PC-3 (cell line): ENCODE data around the gene SNX15. TPM values are rescaled to one million over a fixed set of nuclear protein-coding genes. Genes with fewer than 3 reads are reported as not detected.

Source experiments
- ATAC-seq: fragments of 200-7000 bp; cut with Tn5 transposase; 2 replicates; pipeline ENCODE4 v1.9.1; 2020; ENCODE audit warnings: mild to moderate bottlenecking, moderate library complexity
- BruUV-seq: library from RNA; stranded (reverse); fragments of 400-500 nt; replicated peaks from 2 replicates; lab custom pipeline; 2021; lab: Mats Ljungman, UMichigan
- CTCF ChIA-PET: fragments of 300-600 bp; sonication (Branson Sonifier 250); formaldehyde crosslinking; loops from one replicate; lab custom pipeline; 2022; ENCODE audit warnings: antibody characterized with exemption; lab: Charles Lee
- POLR2A ChIA-PET: fragments of 300-600 bp; sonication (Branson Sonifier 250); formaldehyde crosslinking; loops from one replicate; lab custom pipeline; 2022; ENCODE audit warnings: antibody characterized with exemption; ENCODE audit not compliant: unreplicated experiment; lab: Charles Lee
- DNase-seq: peaks from one replicate; pipeline ENCODE4 v3.0.0-alpha.2; 2015
- H2AFZ ChIP-seq: fragments of 300-600 bp; sonication (generic); 2 replicates; pipeline ENCODE4 v1.6.0; 2016; ENCODE audit warnings: antibody characterized with exemption, low read length
- H3F3A ChIP-seq: fragments of 300-600 bp; sonication (generic); one replicate; pipeline ENCODE4 v1.6.0; 2017; ENCODE audit warnings: antibody characterized with exemption, low read length, control low read depth, mild to moderate bottlenecking; ENCODE audit not compliant: unreplicated experiment
- H3K27ac ChIP-seq: fragments of 300-600 bp; sonication (generic); 2 replicates; pipeline ENCODE4 v1.5.1; 2016; ENCODE audit warnings: mild to moderate bottlenecking, low read length
- H3K27me3 ChIP-seq: fragments of 300-600 bp; sonication (generic); 2 replicates; pipeline ENCODE4 v1.6.1; 2016; ENCODE audit warnings: low read length, mixed read lengths
- H3K36me3 ChIP-seq: fragments of 300-600 bp; sonication (generic); 2 replicates; pipeline ENCODE4 v1.6.1; 2016; ENCODE audit warnings: low read depth, mixed run types, low read length, mixed read lengths
- H3K4me1 ChIP-seq: fragments of 300-600 bp; sonication (generic); 2 replicates; pipeline ENCODE4 v1.5.1; 2016; ENCODE audit warnings: low read length; ENCODE audit not compliant: insufficient read depth
- H3K4me2 ChIP-seq: fragments of 300-600 bp; sonication (generic); 2 replicates; pipeline ENCODE4 v1.6.0; 2016; ENCODE audit warnings: low read length
- H3K4me3 ChIP-seq: fragments of 300-600 bp; sonication (generic); 2 replicates; pipeline ENCODE4 v1.5.1; 2016; ENCODE audit warnings: mild to moderate bottlenecking, low read length, mixed read lengths
- H3K79me2 ChIP-seq: fragments of 300-600 bp; sonication (generic); 2 replicates; pipeline ENCODE4 v1.6.1; 2017; ENCODE audit warnings: low read length, mixed read lengths
- H3K9ac ChIP-seq: fragments of 300-600 bp; sonication (generic); 2 replicates; pipeline ENCODE4 v1.6.0; 2016; ENCODE audit warnings: mild to moderate bottlenecking, low read length
- H3K9me2 ChIP-seq: fragments of 300-600 bp; sonication (generic); replicated peaks from 2 replicates; pipeline ENCODE4 v1.6.1; 2016; ENCODE audit warnings: mixed run types, low read length, mixed read lengths
- H3K9me3 ChIP-seq: fragments of 300-600 bp; sonication (generic); 2 replicates; pipeline ENCODE4 v1.6.1; 2016; ENCODE audit warnings: low read length, mixed read lengths
- H4K20me1 ChIP-seq: fragments of 300-600 bp; sonication (generic); 2 replicates; pipeline ENCODE4 v1.6.1; 2016; ENCODE audit warnings: low read length, mixed read lengths
- EZH2 ChIP-seq: fragments of 300-600 bp; sonication (generic); IDR thresholded peaks from one replicate; pipeline ENCODE4 v1.6.1; 2017; ENCODE audit warnings: antibody characterized with exemption, mild to moderate bottlenecking, low read length; ENCODE audit not compliant: unreplicated experiment
- EZH2phosphoT487 ChIP-seq: fragments of 300-600 bp; sonication (generic); IDR thresholded peaks from 2 replicates; pipeline ENCODE4 v1.6.1; 2018; ENCODE audit warnings: mild to moderate bottlenecking, antibody characterized with exemption, low read length, borderline replicate concordance
- intact Hi-C: fragments of 100-400 bp; cut with micrococcal nuclease; formaldehyde crosslinking; loops from 2 replicates; pipeline ENCODE4 v1.9.0; 2023
- total RNA-seq: library from RNA; depleted of rRNA; stranded (reverse); fragments of >200 nt; gene quantifications from 2 replicates; pipeline ENCODE4 v1.2.3, GENCODE V29; 2014
- TF ChIP-seq, protein P1 (sequence below): fragments of 300-600 bp; sonication (generic); conservative IDR thresholded peaks from 2 replicates; pipeline ENCODE4 v1.5.1; 2017; ENCODE audit warnings: antibody characterized with exemption, low read depth, mild to moderate bottlenecking, low read length

SNX15 gene
- total RNA-seq, 1 experiment from 2014 or later = 40.4 TPM

DNA sequence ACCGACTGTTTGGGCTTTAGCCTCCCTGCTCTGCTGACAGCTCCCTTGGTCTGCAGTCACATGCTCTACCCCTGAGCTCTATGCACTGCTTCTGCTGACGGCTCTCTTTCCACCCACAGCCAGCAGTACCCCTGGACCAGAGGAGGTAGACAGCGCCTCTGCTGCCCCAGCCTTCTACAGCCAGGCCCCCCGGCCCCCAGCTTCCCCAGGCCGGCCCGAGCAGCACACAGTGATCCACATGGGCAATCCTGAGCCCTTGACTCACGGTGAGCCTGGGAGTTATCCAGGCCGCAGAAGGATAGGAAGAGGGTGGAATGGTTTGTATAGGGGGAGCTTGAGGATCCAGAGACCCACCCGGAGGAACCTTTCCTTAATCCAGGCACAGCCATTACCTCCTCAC lies 59.6 kb downstream of the SNX15 start:
- H3K9me2 ChIP-seq = no peaks in the 10 kb centered on the region
- intact Hi-C loops = no loop called here
- ATAC-seq (no peak), DNase-seq (no peak)
- H3K36me3 ChIP-seq = peaks cover 18% of the 10 kb centered on the region
- H3K27me3 ChIP-seq = no peaks in the 10 kb centered on the region
- ChIA-PET POLR2A (no interaction called here), CTCF (no interaction called here)
- peaks cover 20% of the 10 kb centered on the region for H3K4me1 ChIP-seq
- peaks cover 39% of the 10 kb centered on the region for H3K79me2 ChIP-seq
- H2AFZ ChIP-seq = no peak overlapping the region
- no peak overlapping the region for H3K4me2 ChIP-seq
- no peak for TF ChIP-seq EZH2phosphoT487
- TF ChIP-seq, protein P1, sequence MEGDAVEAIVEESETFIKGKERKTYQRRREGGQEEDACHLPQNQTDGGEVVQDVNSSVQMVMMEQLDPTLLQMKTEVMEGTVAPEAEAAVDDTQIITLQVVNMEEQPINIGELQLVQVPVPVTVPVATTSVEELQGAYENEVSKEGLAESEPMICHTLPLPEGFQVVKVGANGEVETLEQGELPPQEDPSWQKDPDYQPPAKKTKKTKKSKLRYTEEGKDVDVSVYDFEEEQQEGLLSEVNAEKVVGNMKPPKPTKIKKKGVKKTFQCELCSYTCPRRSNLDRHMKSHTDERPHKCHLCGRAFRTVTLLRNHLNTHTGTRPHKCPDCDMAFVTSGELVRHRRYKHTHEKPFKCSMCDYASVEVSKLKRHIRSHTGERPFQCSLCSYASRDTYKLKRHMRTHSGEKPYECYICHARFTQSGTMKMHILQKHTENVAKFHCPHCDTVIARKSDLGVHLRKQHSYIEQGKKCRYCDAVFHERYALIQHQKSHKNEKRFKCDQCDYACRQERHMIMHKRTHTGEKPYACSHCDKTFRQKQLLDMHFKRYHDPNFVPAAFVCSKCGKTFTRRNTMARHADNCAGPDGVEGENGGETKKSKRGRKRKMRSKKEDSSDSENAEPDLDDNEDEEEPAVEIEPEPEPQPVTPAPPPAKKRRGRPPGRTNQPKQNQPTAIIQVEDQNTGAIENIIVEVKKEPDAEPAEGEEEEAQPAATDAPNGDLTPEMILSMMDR = no peak
- no peaks in the 10 kb centered on the region for H4K20me1 ChIP-seq
- H3K4me3 ChIP-seq = no peak overlapping the region
- no peak overlapping the region for H3K27ac ChIP-seq
- no peaks in the 10 kb centered on the region for H3F3A ChIP-seq
- no peak overlapping the region for H3K9ac ChIP-seq
- BruUV-seq = no TSS peak
- no peaks in the 10 kb centered on the region for H3K9me3 ChIP-seq

DNA sequence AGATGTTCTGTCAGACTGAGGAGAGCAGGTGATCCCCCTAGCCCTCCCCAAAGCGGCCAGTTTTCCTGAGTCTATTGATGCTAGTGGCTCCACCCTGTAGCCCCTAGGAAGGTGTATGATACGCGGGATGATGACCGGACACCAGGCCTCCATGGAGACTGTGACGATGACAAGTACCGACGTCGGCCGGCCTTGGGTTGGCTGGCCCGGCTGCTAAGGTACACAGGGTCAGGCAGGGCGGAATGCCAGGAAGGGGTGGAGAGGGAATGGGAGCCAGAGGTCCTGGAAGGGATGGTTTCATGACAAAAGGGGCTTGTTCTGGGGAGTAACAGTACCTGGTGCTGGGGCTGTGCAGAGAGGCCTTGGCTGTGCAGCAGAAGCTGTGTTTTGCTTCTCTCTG lies 60.0 kb downstream of the SNX15 start:
- POLR2A ChIA-PET = no interaction called here
- Histone ChIP-seq H3K36me3 (peaks cover 14% of the 10 kb centered on the region; the same call in 1 of the 2 replicates), H2AFZ (no peak overlapping the region), H3K79me2 (peaks cover 35% of the 10 kb centered on the region), H3K9me2 (no peaks in the 10 kb centered on the region), H3K9ac (no peak overlapping the region), H3F3A (no peaks in the 10 kb centered on the region), H3K27me3 (no peaks in the 10 kb centered on the region), H3K4me2 (no peak overlapping the region), H3K4me3 (no peak overlapping the region), H3K27ac (no peak overlapping the region), H3K9me3 (no peaks in the 10 kb centered on the region), H4K20me1 (no peaks in the 10 kb centered on the region), H3K4me1 (peaks cover 16% of the 10 kb centered on the region)
- CTCF ChIA-PET = no interaction called here
- TF ChIP-seq EZH2phosphoT487 = no peak
- no peak for TF ChIP-seq EZH2
- TF ChIP-seq, protein P1 = no peak
- no peak for ATAC-seq
- intact Hi-C loops = no loop called here
- no peak for DNase-seq
- no TSS peak for BruUV-seq

DNA sequence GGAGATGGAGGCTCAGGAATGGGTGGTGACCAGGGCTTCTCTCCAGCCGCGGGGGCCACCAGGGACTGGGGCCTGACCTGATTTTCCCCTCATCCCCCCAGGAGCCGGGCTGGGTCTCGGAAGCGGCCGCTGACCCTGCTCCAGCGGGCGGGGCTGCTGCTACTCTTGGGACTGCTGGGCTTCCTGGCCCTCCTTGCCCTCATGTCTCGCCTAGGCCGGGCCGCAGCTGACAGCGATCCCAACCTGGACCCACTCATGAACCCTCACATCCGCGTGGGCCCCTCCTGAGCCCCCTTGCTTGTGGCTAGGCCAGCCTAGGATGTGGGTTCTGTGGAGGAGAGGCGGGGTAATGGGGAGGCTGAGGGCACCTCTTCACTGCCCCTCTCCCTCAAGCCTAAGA lies 60.6 kb downstream of the SNX15 start:
- Histone ChIP-seq H3K9me3 (no peaks in the 10 kb centered on the region), H3K9ac (no peak overlapping the region), H3K27me3 (no peaks in the 10 kb centered on the region), H3K27ac (no peak overlapping the region), H3K4me3 (no peak overlapping the region), H3K36me3 (peaks cover 11% of the 10 kb centered on the region; the same call in 1 of the 2 replicates), H2AFZ (no peak overlapping the region), H3F3A (no peaks in the 10 kb centered on the region), H3K4me2 (no peak overlapping the region), H3K79me2 (peaks cover 29% of the 10 kb centered on the region), H4K20me1 (no peaks in the 10 kb centered on the region), H3K4me1 (peaks cover 12% of the 10 kb centered on the region), H3K9me2 (no peaks in the 10 kb centered on the region)
- POLR2A ChIA-PET = no interaction called here
- ATAC-seq (no peak), DNase-seq (no peak)
- intact Hi-C loops = no loop called here
- BruUV-seq = no TSS peak
- CTCF ChIA-PET = no interaction called here
- TF ChIP-seq, protein P1 = no peak
- TF ChIP-seq EZH2 = no peak
- TF ChIP-seq EZH2phosphoT487 = no peak
